OCI-LY1 (cell line): ENCODE data around the gene LY9.

Source experiments
- H2AFZ ChIP-seq: fragments of 200-600 bp; sonication (generic), shearing (Covaris generic); 2 replicates; pipeline ENCODE4 v1.6.0; 2014; ENCODE audit warnings: antibody characterized with exemption, mild to moderate bottlenecking, low read length
- H3F3A ChIP-seq: fragments of 200-600 bp; sonication (generic), shearing (Covaris generic); 2 replicates; pipeline ENCODE4 v1.6.0; 2014; ENCODE audit warnings: mild to moderate bottlenecking, antibody characterized with exemption, low read length, moderate library complexity; ENCODE audit not compliant: insufficient read depth
- H3K27ac ChIP-seq: fragments of 200-600 bp; sonication (generic); 2 replicates; pipeline ENCODE4 v1.5.1; 2014; ENCODE audit warnings: low read length, mixed run types, mild to moderate bottlenecking, low read depth; ENCODE audit not compliant: poor library complexity, severe bottlenecking
- H3K27me3 ChIP-seq: fragments of 200-600 bp; sonication (generic); 2 replicates; pipeline ENCODE4 v1.6.0; 2014; ENCODE audit warnings: antibody characterized with exemption, mild to moderate bottlenecking, low read length, moderate library complexity; ENCODE audit not compliant: insufficient read depth
- H3K36me3 ChIP-seq: fragments of 200-600 bp; sonication (generic); 2 replicates; pipeline ENCODE4 v1.6.1; 2014; ENCODE audit warnings: mild to moderate bottlenecking, antibody characterized with exemption, low read length, moderate library complexity, mixed read lengths; ENCODE audit not compliant: insufficient read depth
- H3K4me1 ChIP-seq: fragments of 200-600 bp; sonication (generic); 2 replicates; pipeline ENCODE4 v1.5.1; 2014; ENCODE audit warnings: mild to moderate bottlenecking, low read length, moderate library complexity; ENCODE audit not compliant: insufficient read depth, severe bottlenecking
- H3K4me2 ChIP-seq: fragments of 200-600 bp; sonication (generic), shearing (Covaris generic); 2 replicates; pipeline ENCODE4 v1.6.1; 2014; ENCODE audit warnings: low read length
- H3K4me3 ChIP-seq: fragments of 200-600 bp; sonication (generic); 2 replicates; pipeline ENCODE4 v1.5.1; 2014; ENCODE audit warnings: low read length, low read depth, mild to moderate bottlenecking, mixed read lengths; ENCODE audit not compliant: poor library complexity, severe bottlenecking
- H3K79me2 ChIP-seq: fragments of 200-600 bp; shearing (Covaris generic); 2 replicates; pipeline ENCODE4 v1.6.1; 2016; ENCODE audit warnings: mixed run types, low read length, mixed read lengths; ENCODE audit not compliant: insufficient read depth
- H3K9ac ChIP-seq: fragments of 200-600 bp; sonication (generic), shearing (Covaris generic); 2 replicates; pipeline ENCODE4 v1.6.1; 2014; ENCODE audit warnings: mild to moderate bottlenecking, low read length, mixed read lengths
- H3K9me2 ChIP-seq: fragments of 200-600 bp; sonication (generic), shearing (Covaris generic); 2 replicates; pipeline ENCODE4 v1.6.1; 2014; ENCODE audit warnings: low read depth, mild to moderate bottlenecking, low read length, mixed read lengths
- H3K9me3 ChIP-seq: fragments of 200-600 bp; shearing (Covaris generic); 2 replicates; pipeline ENCODE4 v1.6.1; 2014; ENCODE audit warnings: low read length, mixed read lengths
- H4K20me1 ChIP-seq: fragments of 200-600 bp; sonication (generic), shearing (Covaris generic); 2 replicates; pipeline ENCODE4 v1.6.0; 2016; ENCODE audit warnings: mild to moderate bottlenecking, low read length; ENCODE audit not compliant: insufficient read depth
- EZH2 ChIP-seq: fragments of 200-600 bp; sonication (generic), shearing (Covaris generic); IDR thresholded peaks from 2 replicates; pipeline ENCODE4 v1.8.0; 2017; ENCODE audit warnings: borderline replicate concordance, mixed run types, mild to moderate bottlenecking, antibody characterized with exemption, low read length, moderate library complexity, mixed read lengths
- TF ChIP-seq, protein P1 (sequence below): fragments of 200-600 bp; sonication (generic), shearing (Covaris generic); IDR thresholded peaks from 2 replicates; pipeline ENCODE4 v1.5.1; 2017; ENCODE audit warnings: mild to moderate bottlenecking, antibody characterized with exemption, low read length, moderate library complexity, mixed read lengths

LY9 gene

DNA sequence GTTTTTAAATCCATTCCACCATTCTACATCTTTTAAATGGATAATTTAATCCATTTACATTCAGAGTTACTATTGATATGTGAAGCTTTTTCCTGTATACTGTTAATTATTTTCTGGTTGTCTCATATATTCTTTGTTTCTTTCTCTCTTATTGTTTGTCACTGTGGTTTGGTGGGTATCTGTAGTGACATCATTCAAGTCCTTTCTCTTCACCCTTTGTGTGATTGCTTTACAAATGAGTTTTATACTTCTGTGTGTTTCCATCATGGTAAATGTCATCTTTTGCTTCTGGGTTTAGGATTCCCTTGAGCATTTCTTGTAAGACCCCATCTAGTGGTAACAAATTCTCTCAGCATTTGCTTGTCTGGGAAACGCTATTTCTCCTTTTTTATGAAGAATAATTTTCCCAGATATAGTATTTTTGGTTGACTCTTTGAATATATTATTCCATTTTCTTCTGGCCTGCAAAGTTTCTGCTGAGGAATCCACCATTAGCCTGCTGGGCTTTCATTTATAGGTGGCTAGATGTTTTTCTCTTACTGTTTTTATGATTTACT is 10.2 kb downstream of the LY9 start:
- TF ChIP-seq, protein P1, sequence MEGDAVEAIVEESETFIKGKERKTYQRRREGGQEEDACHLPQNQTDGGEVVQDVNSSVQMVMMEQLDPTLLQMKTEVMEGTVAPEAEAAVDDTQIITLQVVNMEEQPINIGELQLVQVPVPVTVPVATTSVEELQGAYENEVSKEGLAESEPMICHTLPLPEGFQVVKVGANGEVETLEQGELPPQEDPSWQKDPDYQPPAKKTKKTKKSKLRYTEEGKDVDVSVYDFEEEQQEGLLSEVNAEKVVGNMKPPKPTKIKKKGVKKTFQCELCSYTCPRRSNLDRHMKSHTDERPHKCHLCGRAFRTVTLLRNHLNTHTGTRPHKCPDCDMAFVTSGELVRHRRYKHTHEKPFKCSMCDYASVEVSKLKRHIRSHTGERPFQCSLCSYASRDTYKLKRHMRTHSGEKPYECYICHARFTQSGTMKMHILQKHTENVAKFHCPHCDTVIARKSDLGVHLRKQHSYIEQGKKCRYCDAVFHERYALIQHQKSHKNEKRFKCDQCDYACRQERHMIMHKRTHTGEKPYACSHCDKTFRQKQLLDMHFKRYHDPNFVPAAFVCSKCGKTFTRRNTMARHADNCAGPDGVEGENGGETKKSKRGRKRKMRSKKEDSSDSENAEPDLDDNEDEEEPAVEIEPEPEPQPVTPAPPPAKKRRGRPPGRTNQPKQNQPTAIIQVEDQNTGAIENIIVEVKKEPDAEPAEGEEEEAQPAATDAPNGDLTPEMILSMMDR, result no peak; the same call in 1 of the 2 replicates
- no peak for TF ChIP-seq EZH2
- peaks cover 3% of the 10 kb centered on the region for H3K4me1 ChIP-seq
- H3K4me2 ChIP-seq, result no peak overlapping the region
- no peaks in the 10 kb centered on the region for H3F3A ChIP-seq
- peaks cover 30% of the 10 kb centered on the region for H3K36me3 ChIP-seq
- H3K27ac ChIP-seq, result no peak overlapping the region
- no peak overlapping the region for H3K4me3 ChIP-seq
- H3K9me2 ChIP-seq, result no peaks in the 10 kb centered on the region
- peaks cover 16% of the 10 kb centered on the region; the same call in 1 of the 2 replicates for H3K9me3 ChIP-seq
- H3K79me2 ChIP-seq, result peaks cover 3% of the 10 kb centered on the region; the same call in 1 of the 2 replicates
- H2AFZ ChIP-seq, result no peak overlapping the region
- no peaks in the 10 kb centered on the region for H3K27me3 ChIP-seq
- H3K9ac ChIP-seq, result no peak overlapping the region
- H4K20me1 ChIP-seq, result no peaks in the 10 kb centered on the region

GRCh38 chr1:160806784-160807183 is 10.8 kb downstream of the LY9 start:
- Histone ChIP-seq H3K4me2 (no peak overlapping the region), H3K27ac (no peak overlapping the region), H4K20me1 (no peaks in the 10 kb centered on the region), H3K9ac (no peak overlapping the region), H3K36me3 (peaks cover 26% of the 10 kb centered on the region), H3K9me2 (no peaks in the 10 kb centered on the region), H2AFZ (no peak overlapping the region), H3K79me2 (peaks cover 3% of the 10 kb centered on the region; the same call in 1 of the 2 replicates), H3K27me3 (no peaks in the 10 kb centered on the region), H3K9me3 (peaks cover 16% of the 10 kb centered on the region; the same call in 1 of the 2 replicates), H3K4me3 (no peak overlapping the region), H3F3A (no peaks in the 10 kb centered on the region), H3K4me1 (no peaks in the 10 kb centered on the region)
- no peak for TF ChIP-seq EZH2
- TF ChIP-seq, protein P1, result no peak

DNA sequence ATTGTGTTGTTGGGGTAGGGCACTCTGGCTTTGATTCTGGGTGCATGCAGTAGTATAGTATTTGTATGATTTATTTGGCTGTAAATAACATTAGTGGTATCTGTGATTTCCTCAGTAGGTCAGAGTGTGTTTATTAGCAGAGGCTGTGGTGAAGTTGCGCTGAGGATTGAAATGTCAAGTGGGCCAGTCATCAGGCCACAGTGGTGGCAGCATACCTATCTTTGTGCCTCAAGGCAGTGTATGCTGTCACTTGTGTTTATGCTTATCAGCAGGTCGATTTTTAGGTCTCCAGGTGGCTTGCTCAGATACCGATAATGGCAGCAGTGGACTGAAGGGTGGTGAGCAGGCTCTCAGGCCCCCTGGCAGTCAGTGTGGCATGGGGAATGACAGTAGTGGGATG is 11.3 kb downstream of the LY9 start:
- Histone ChIP-seq H3F3A (no peaks in the 10 kb centered on the region), H2AFZ (no peak overlapping the region), H3K27ac (no peak overlapping the region), H4K20me1 (no peaks in the 10 kb centered on the region), H3K4me3 (no peak overlapping the region), H3K9me2 (no peaks in the 10 kb centered on the region), H3K4me2 (no peak overlapping the region), H3K36me3 (peaks cover 21% of the 10 kb centered on the region), H3K9me3 (peaks cover 16% of the 10 kb centered on the region; the same call in 1 of the 2 replicates), H3K27me3 (no peaks in the 10 kb centered on the region), H3K4me1 (no peaks in the 10 kb centered on the region), H3K79me2 (peaks cover 3% of the 10 kb centered on the region; the same call in 1 of the 2 replicates), H3K9ac (no peak overlapping the region)
- TF ChIP-seq EZH2, result no peak
- TF ChIP-seq, protein P1, result no peak
